Prostate gland (tissue), 2 donors: ENCODE measurements around the gene FEZF1.

Experiments
- CTCF ChIP-seq, 4 experiments: fragments of 200-600 bp in 2 of 4; fragments of 450-650 bp in 2 of 4; sonication (generic) in 2 of 4; IDR thresholded peaks; 1 replicate in 3 of 4; 2 replicates in 1 of 4; pipeline ENCODE4 v1.5.1; 2016 to 2019; ENCODE audit warnings: antibody characterized with exemption in 4 of 4, mild to moderate bottlenecking in 2 of 4, moderate library complexity in 2 of 4
- POLR2A ChIP-seq: fragments of 450-650 bp; IDR thresholded peaks from one replicate; pipeline ENCODE4 v1.6.1; 2016; ENCODE audit warnings: antibody characterized with exemption, mild to moderate bottlenecking
- POLR2AphosphoS5 ChIP-seq: sonication (generic); formaldehyde crosslinking; IDR thresholded peaks from one replicate; pipeline ENCODE4 v1.6.1; 2017; ENCODE audit warnings: antibody characterized with exemption

DNA sequence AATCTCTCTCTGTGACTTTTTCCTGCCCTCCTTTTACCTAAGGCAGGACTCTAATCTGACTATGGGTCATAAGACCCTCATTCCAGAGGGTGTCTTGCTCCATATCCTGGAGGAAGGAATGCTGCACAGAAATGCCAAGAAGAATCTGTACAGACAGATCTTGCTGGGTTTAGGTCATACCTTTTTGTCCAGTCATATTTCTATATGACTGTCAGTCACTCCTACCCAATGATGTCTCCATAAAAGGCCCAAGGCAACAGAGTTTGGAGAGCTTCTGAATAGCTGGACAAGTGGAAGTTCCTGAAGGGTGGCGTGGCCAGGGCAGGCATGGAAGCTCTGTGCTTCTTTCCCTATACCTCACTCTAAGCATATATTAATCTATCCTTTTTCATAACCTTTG lies 47.5 kb downstream of the FEZF1 start:
- no peak for TF ChIP-seq POLR2A
- TF ChIP-seq CTCF (IDR thresholded peaks at IDR 0.05) = no peak
- no peak for TF ChIP-seq POLR2AphosphoS5
